Muscle layer of duodenum (tissue), 2 donors: Measurements from ENCODE around the gene MVB12B.

Experiments
- H3K27ac ChIP-seq: one replicate; pipeline ENCODE4 v1.7.0; 2013; ENCODE audit warnings: mild to moderate bottlenecking, low read length
- H3K27me3 ChIP-seq: one replicate; pipeline ENCODE4 v1.7.0; 2013; ENCODE audit warnings: low read depth, mild to moderate bottlenecking, control low read depth, low read length
- H3K36me3 ChIP-seq, 2 donors: one replicate each; pipeline ENCODE4 v1.7.0; 2013; ENCODE audit warnings: low read length in 2 of 2, control low read depth in 1 of 2, mild to moderate bottlenecking in 1 of 2; ENCODE audit not compliant: insufficient read depth in 2 of 2, control insufficient read depth in 1 of 2
- H3K4me1 ChIP-seq, 2 donors: one replicate each; pipeline ENCODE4 v1.7.0; 2013; ENCODE audit warnings: low read length in 2 of 2, mild to moderate bottlenecking in 2 of 2, control low read depth in 1 of 2, moderate library complexity in 1 of 2; ENCODE audit not compliant: insufficient read depth in 2 of 2, control insufficient read depth in 1 of 2
- H3K4me3 ChIP-seq, 2 donors: one replicate each; pipeline ENCODE4 v1.7.0; 2013; ENCODE audit warnings: low read length in 2 of 2, low read depth in 1 of 2, mild to moderate bottlenecking in 1 of 2
- H3K9me3 ChIP-seq, 2 donors: one replicate each; pipeline ENCODE4 v1.7.0; 2013; ENCODE audit warnings: low read length in 2 of 2, control low read depth in 1 of 2, mild to moderate bottlenecking in 1 of 2; ENCODE audit not compliant: control insufficient read depth in 1 of 2
- donor health status: healthy.

Gene MVB12B

GRCh38 chr9:126437701-126438100 is 111.1 kb downstream of the MVB12B start:
- Histone ChIP-seq H3K4me3 (no peak overlapping the region), H3K9me3 (no peaks in the 10 kb centered on the region), H3K36me3 (peaks cover 0 to 11% of the 10 kb centered on the region in 2 donors), H3K27ac (no peak overlapping the region), H3K27me3 (no peaks in the 10 kb centered on the region), H3K4me1 (peaks cover 0 to 3% of the 10 kb centered on the region in 2 donors)

- no peaks in the 10 kb centered on the region for H3K27me3 ChIP-seq
- no peaks in the 10 kb centered on the region for H3K9me3 ChIP-seq
- no peak overlapping the region for H3K27ac ChIP-seq
- H3K36me3 ChIP-seq, result peaks cover 0 to 4% of the 10 kb centered on the region in 2 donors
- peaks cover 0 to 3% of the 10 kb centered on the region in 2 donors for H3K4me1 ChIP-seq
- H3K4me3 ChIP-seq, result no peak overlapping the region
These were observed 112.2 kb downstream of the MVB12B start for GRCh38 chr9:126438741-126439401.

GRCh38 chr9:126439402-126439765 is 112.8 kb downstream of the MVB12B start:
- H3K27ac ChIP-seq, result no peak overlapping the region
- no peaks in the 10 kb centered on the region for H3K27me3 ChIP-seq
- H3K4me1 ChIP-seq, result peaks cover 0 to 3% of the 10 kb centered on the region in 2 donors
- H3K4me3 ChIP-seq, result no peak overlapping the region
- no peaks in the 10 kb centered on the region for H3K9me3 ChIP-seq
- H3K36me3 ChIP-seq, result peaks cover 0 to 4% of the 10 kb centered on the region in 2 donors

GRCh38 chr9:126439883-126440653 is 113.4 kb downstream of the MVB12B start:
- Histone ChIP-seq H3K4me3 (no peak overlapping the region), H3K36me3 (peaks cover 0 to 4% of the 10 kb centered on the region in 2 donors), H3K9me3 (no peaks in the 10 kb centered on the region), H3K4me1 (peaks cover 0 to 3% of the 10 kb centered on the region in 2 donors), H3K27ac (no peak overlapping the region), H3K27me3 (no peaks in the 10 kb centered on the region)

GRCh38 chr9:126440940-126441339 is 114.3 kb downstream of the MVB12B start:
- H3K4me1 ChIP-seq, result peaks cover 0 to 3% of the 10 kb centered on the region in 2 donors
- no peak overlapping the region for H3K27ac ChIP-seq
- H3K36me3 ChIP-seq, result peaks cover 0 to 4% of the 10 kb centered on the region in 2 donors
- no peak overlapping the region for H3K4me3 ChIP-seq
- no peaks in the 10 kb centered on the region for H3K9me3 ChIP-seq
- no peaks in the 10 kb centered on the region for H3K27me3 ChIP-seq

- Histone ChIP-seq H3K9me3 (no peaks in the 10 kb centered on the region), H3K27ac (no peak overlapping the region), H3K4me3 (no peak overlapping the region), H3K4me1 (peaks cover 0 to 3% of the 10 kb centered on the region in 2 donors), H3K36me3 (peaks cover 0 to 6% of the 10 kb centered on the region in 2 donors), H3K27me3 (no peaks in the 10 kb centered on the region)
These were observed 116.0 kb downstream of the MVB12B start for GRCh38 chr9:126442636-126443035.

GRCh38 chr9:126443144-126443543 is 116.5 kb downstream of the MVB12B start:
- Histone ChIP-seq H3K4me1 (peaks cover 0 to 3% of the 10 kb centered on the region in 2 donors), H3K4me3 (no peak overlapping the region), H3K27ac (no peak overlapping the region), H3K27me3 (no peaks in the 10 kb centered on the region), H3K36me3 (peaks cover 0 to 11% of the 10 kb centered on the region in 2 donors), H3K9me3 (no peaks in the 10 kb centered on the region)

GRCh38 chr9:126448136-126448535 is 121.5 kb downstream of the MVB12B start:
- H3K36me3 ChIP-seq, result peaks cover 0 to 15% of the 10 kb centered on the region in 2 donors
- H3K27ac ChIP-seq, result no peak overlapping the region
- no peaks in the 10 kb centered on the region for H3K27me3 ChIP-seq
- no peaks in the 10 kb centered on the region for H3K9me3 ChIP-seq
- H3K4me3 ChIP-seq, result no peak overlapping the region
- no peaks in the 10 kb centered on the region for H3K4me1 ChIP-seq

- H3K4me3 ChIP-seq, result no peak overlapping the region
- H3K4me1 ChIP-seq, result no peaks in the 10 kb centered on the region
- no peak overlapping the region for H3K27ac ChIP-seq
- H3K27me3 ChIP-seq, result no peaks in the 10 kb centered on the region
- H3K9me3 ChIP-seq, result no peaks in the 10 kb centered on the region
- H3K36me3 ChIP-seq, result peaks cover 0 to 15% of the 10 kb centered on the region in 2 donors
These were observed 122.4 kb downstream of the MVB12B start for GRCh38 chr9:126448865-126449577.

GRCh38 chr9:126449725-126450667 is 123.4 kb downstream of the MVB12B start:
- H3K27ac ChIP-seq, result no peak overlapping the region

More at GRCh38 chr9:126449725-126450667, 123.4 kb downstream of the MVB12B start:
- no peaks in the 10 kb centered on the region for H3K4me1 ChIP-seq
- H3K4me3 ChIP-seq, result no peak overlapping the region
- peaks cover 0 to 15% of the 10 kb centered on the region in 2 donors for H3K36me3 ChIP-seq
- no peaks in the 10 kb centered on the region for H3K27me3 ChIP-seq
- no peaks in the 10 kb centered on the region for H3K9me3 ChIP-seq
